D721Med (cell line): ENCODE measurements around the gene MBLAC2.
A peak's percentile ranks its signal among the peaks of the same experiment; 100 is the strongest.

ENCODE experiments used
- DNase-seq: peaks from one replicate; pipeline ENCODE4 v3.0.0; 2011; ENCODE audit warnings: low spot score; ENCODE audit not compliant: insufficient read length
- FAIRE-seq: peaks from 2 replicates; lab custom pipeline; 2011; peaks lifted over from hg19 to GRCh38; lab: Jason Lieb, UNC
- CTCF ChIP-seq: IDR thresholded peaks from 2 replicates; pipeline ENCODE4 v1.5.1; 2012; ENCODE audit warnings: mild to moderate bottlenecking, control low read depth; ENCODE audit not compliant: insufficient read depth; ENCODE audit errors: missing control alignments

Gene MBLAC2

GRCh38 chr5:90472783-90473395 lies 1.7 kb downstream of the MBLAC2 start:
- FAIRE-seq (no peak), DNase-seq (no peak)
- no peak for TF ChIP-seq CTCF

GRCh38 chr5:90461288-90461687 lies 13.3 kb downstream of the MBLAC2 start:
- TF ChIP-seq CTCF, result no peak
- FAIRE-seq (no peak), DNase-seq (no peak)

- FAIRE-seq, result no peak
- no peak for TF ChIP-seq CTCF
Observed at GRCh38 chr5:90446961-90447360, 27.6 kb downstream of the MBLAC2 start.

GRCh38 chr5:90440644-90441043 lies 33.9 kb downstream of the MBLAC2 start:
- FAIRE-seq, result no peak
- no peak for TF ChIP-seq CTCF

More at GRCh38 chr5:90446961-90447360, 27.6 kb downstream of the MBLAC2 start:
- DNase-seq, result no peak

GRCh38 chr5:90438100-90438499 lies 36.5 kb downstream of the MBLAC2 start:
- no peak for DNase-seq
- no peak for TF ChIP-seq CTCF
- FAIRE-seq, result no peak

More at GRCh38 chr5:90440644-90441043, 33.9 kb downstream of the MBLAC2 start:
- no peak for DNase-seq

- FAIRE-seq (no peak), DNase-seq (no peak)
- no peak for TF ChIP-seq CTCF
Observed at GRCh38 chr5:90437663-90438062, 36.9 kb downstream of the MBLAC2 start.

GRCh38 chr5:90434116-90434714 lies 40.4 kb downstream of the MBLAC2 start:
- peak; percentile 79 for TF ChIP-seq CTCF
- peak; percentile 67 for FAIRE-seq
- no peak for DNase-seq
